Vagina (tissue), 2 donors: ENCODE data around the gene HTRA2.

Experiments
- POLR2AphosphoS5 ChIP-seq, 2 donors: sonication (generic); formaldehyde crosslinking; IDR thresholded peaks; one replicate each; pipeline ENCODE4 v1.9.0; 2017; ENCODE audit warnings: antibody characterized with exemption in 2 of 2, mild to moderate bottlenecking in 2 of 2, low read depth in 1 of 2; ENCODE audit not compliant: insufficient read depth in 1 of 2
- TF ChIP-seq, protein P1 (sequence below), 3 experiments: fragments of 450-650 bp in 2 of 3; fragments of 200-600 bp in 1 of 3; sonication (generic) in 1 of 3; IDR thresholded peaks; one replicate each; pipeline ENCODE4 v1.5.1; 2017 to 2019; ENCODE audit warnings: antibody characterized with exemption in 3 of 3, mild to moderate bottlenecking in 2 of 3, moderate library complexity in 2 of 3

DNA sequence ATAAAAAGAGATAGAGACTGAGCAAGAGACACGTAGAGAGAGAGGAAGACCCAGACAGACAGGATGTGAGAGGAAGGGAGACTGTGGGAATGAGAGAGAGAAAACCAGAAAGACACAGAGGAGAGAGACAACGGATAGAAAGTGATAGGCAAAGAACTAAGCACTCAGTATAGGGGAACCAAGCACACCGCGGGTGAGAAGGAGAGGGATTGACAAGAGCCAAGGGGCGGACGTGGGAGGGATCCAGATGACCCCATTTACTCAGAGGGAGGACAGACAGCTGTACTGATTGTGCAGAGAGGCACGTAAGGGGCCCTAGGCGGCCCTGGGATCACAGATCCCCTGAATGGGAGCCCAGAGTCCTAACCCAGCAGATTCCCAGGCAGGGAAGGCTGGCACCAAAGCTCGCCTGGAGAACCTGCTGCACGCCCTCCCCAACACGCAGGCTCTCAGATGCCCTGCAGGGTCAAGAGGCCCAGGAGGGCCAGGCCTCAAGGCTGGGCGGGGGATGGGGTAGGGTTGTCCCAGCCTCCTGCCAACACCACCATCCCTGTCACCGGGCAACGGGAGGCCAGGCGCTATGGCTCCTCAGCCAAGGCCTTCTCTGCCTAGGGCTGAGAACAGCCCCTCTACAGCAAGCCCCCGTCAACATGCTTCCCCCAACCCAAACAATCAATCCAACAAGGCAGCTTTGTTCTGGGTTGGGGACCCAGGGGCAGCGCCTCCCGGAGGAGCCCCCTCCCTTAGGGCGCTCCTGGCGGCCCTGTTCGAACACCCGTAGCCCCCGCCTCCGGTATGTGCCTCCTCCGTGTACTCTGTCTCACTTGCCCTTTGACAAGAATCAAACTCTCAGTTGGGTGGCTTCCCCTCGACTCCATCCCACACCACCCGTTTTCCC lies 23.4 kb downstream of the HTRA2 start:
- TF ChIP-seq, protein P1, sequence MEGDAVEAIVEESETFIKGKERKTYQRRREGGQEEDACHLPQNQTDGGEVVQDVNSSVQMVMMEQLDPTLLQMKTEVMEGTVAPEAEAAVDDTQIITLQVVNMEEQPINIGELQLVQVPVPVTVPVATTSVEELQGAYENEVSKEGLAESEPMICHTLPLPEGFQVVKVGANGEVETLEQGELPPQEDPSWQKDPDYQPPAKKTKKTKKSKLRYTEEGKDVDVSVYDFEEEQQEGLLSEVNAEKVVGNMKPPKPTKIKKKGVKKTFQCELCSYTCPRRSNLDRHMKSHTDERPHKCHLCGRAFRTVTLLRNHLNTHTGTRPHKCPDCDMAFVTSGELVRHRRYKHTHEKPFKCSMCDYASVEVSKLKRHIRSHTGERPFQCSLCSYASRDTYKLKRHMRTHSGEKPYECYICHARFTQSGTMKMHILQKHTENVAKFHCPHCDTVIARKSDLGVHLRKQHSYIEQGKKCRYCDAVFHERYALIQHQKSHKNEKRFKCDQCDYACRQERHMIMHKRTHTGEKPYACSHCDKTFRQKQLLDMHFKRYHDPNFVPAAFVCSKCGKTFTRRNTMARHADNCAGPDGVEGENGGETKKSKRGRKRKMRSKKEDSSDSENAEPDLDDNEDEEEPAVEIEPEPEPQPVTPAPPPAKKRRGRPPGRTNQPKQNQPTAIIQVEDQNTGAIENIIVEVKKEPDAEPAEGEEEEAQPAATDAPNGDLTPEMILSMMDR (IDR thresholded peaks at IDR 0.05): no peak
- no peak for TF ChIP-seq POLR2AphosphoS5 (IDR thresholded peaks at IDR 0.05; ENCODE audit: insufficient read depth in 1 of 2, low read depth in 1 of 2)
